Uterus (tissue), 4 donors: Measurements from ENCODE around the gene COL23A1. TPM values are rescaled to one million over a fixed set of nuclear protein-coding genes. Genes with fewer than 3 reads are reported as not detected.
"Not testable (repeated sequence)": the region's sequence is repeated elsewhere in the genome, so short reads cannot be mapped to it uniquely, and the experiment has no call there.

Source experiments
- DNase-seq, 2 donors: peaks; one replicate each; pipeline ENCODE4 v3.0.0-alpha.2; 2019 to 2020
- H3K27ac ChIP-seq, 2 donors: fragments of 200-600 bp; sonication (generic); 1 replicate in 1 of 2; 2 replicates in 1 of 2; pipeline ENCODE4 v1.5.1; 2016 to 2018
- H3K27me3 ChIP-seq, 2 donors: fragments of 200-600 bp; sonication (generic); one replicate each; pipeline ENCODE4 v1.5.1; 2018 to 2019; ENCODE audit warnings: control low read depth in 1 of 2
- H3K36me3 ChIP-seq, 2 donors: fragments of 200-600 bp; sonication (generic); one replicate each; pipeline ENCODE4 v1.5.1; 2019; ENCODE audit warnings: control low read depth in 1 of 2
- H3K4me1 ChIP-seq, 2 donors: fragments of 200-600 bp; sonication (generic); one replicate each; pipeline ENCODE4 v1.5.1; 2018 to 2019; ENCODE audit warnings: control low read depth in 1 of 2
- H3K4me3 ChIP-seq, 2 donors: fragments of 200-600 bp; sonication (generic); 1 replicate in 1 of 2; 2 replicates in 1 of 2; pipeline ENCODE4 v1.5.1; 2018 to 2019; ENCODE audit warnings: mild to moderate bottlenecking in 1 of 2
- H3K9me3 ChIP-seq, 2 donors: fragments of 200-600 bp; sonication (generic); one replicate each; pipeline ENCODE4 v1.5.1; 2019; ENCODE audit warnings: control low read depth in 1 of 2
- CTCF ChIP-seq, 4 experiments: fragments of 200-600 bp in 2 of 4; fragments of 450-650 bp in 2 of 4; sonication (generic) in 2 of 4; IDR thresholded peaks; one replicate each; pipeline ENCODE4 v1.5.1; 2016 to 2019; ENCODE audit warnings: antibody characterized with exemption in 4 of 4, mild to moderate bottlenecking in 2 of 4, moderate library complexity in 1 of 4
- POLR2A ChIP-seq, 2 donors: fragments of 450-650 bp; IDR thresholded peaks; one replicate each; pipeline ENCODE4 v1.6.1; 2016; ENCODE audit warnings: antibody characterized with exemption in 2 of 2, mild to moderate bottlenecking in 1 of 2, moderate library complexity in 1 of 2
- intact Hi-C: fragments of 100-400 bp; cut with DNase I; formaldehyde crosslinking; loops from one replicate; pipeline ENCODE4 v1.15.1; 2023; ENCODE audit warnings: low total_unique reads
- total RNA-seq, 4 donors: library from RNA; depleted of rRNA in 3 of 4; stranded (reverse); fragments of >200 nt in 3 of 4; gene quantifications; one replicate each; pipeline versions ENCODE4 v1.1.0 to v1.2.4, GENCODE V29; 2014 to 2023
- donor health status: DM: yes; HTN: yes; CAD: no.

The COL23A1 gene
- total RNA-seq, 4 donors from 2014 or later: 0.85 to 7.6 (median 2.0) TPM; not detected in 1

- intact Hi-C loops: no loop called here
- no peaks in the 10 kb centered on the region for H3K9me3 ChIP-seq
- H3K27ac ChIP-seq: no peak overlapping the region
- no peaks in the 10 kb centered on the region for H3K4me1 ChIP-seq
- no peaks in the 10 kb centered on the region for H3K36me3 ChIP-seq
- no peak for TF ChIP-seq CTCF (IDR thresholded peaks at IDR 0.05)
- no peak for TF ChIP-seq POLR2A (IDR thresholded peaks at IDR 0.05)
- H3K4me3 ChIP-seq: no peak overlapping the region
- DNase-seq: no peak
- no peaks in the 10 kb centered on the region for H3K27me3 ChIP-seq
These were observed 390.4 kb downstream of the COL23A1 start for GRCh38 chr5:178199581-178200434.

DNA sequence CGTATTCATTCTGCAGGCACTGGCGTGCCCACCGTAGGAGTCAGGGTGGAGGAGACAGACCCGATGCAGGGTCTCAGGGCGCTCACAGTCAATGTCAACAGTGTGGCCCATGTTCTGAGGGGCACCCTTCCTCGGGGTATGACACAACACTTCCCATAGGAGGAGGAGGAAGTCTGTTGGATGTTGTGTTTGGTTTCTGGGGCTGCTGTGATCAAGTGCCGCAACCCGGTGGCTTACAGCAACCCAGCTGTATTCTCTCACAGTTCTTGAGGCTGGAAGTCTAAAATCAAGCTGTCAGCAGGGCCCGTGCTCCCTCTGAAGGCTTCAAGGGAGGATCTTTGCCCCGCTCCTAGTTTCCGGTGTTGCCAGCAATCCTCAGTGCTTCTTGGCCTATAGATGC is 391.5 kb downstream of the COL23A1 start:
- no peaks in the 10 kb centered on the region for H3K27me3 ChIP-seq
- H3K4me1 ChIP-seq: no peaks in the 10 kb centered on the region
- no peak overlapping the region for H3K27ac ChIP-seq
- H3K36me3 ChIP-seq: no peaks in the 10 kb centered on the region
- intact Hi-C loops: no loop called here
- H3K4me3 ChIP-seq: no peak overlapping the region
- no peak for DNase-seq
- H3K9me3 ChIP-seq: no peaks in the 10 kb centered on the region
- TF ChIP-seq CTCF (IDR thresholded peaks at IDR 0.05) (no peak), POLR2A (IDR thresholded peaks at IDR 0.05) (no peak)

DNA sequence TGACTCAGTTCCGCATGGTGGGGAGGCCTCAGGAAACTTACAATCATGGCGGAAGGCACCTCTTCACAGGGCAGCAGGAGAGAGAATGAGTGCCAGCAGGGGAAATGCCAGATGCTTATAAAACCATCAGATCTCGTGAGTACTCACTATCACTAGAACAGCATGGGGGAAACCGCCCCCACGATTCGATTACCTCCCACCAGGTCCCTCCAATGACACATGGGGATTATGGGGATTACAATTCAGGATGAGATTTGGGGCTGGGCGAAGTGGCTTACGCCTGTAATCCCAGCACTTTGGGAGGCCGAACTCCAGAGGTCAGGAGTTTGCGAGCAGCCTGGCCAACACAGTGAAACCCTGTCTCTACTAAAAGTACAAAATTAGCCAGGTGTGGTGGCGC is 392.0 kb downstream of the COL23A1 start:
- H3K36me3 ChIP-seq, H3K27ac ChIP-seq, intact Hi-C loops, H3K4me3 ChIP-seq, DNase-seq, H3K9me3 ChIP-seq, H3K27me3 ChIP-seq, H3K4me1 ChIP-seq: not testable (repeated sequence)

- H3K4me3 ChIP-seq: no peak overlapping the region
- no peaks in the 10 kb centered on the region for H3K4me1 ChIP-seq
- DNase-seq: no peak
- no peaks in the 10 kb centered on the region for H3K36me3 ChIP-seq
- no peak overlapping the region for H3K27ac ChIP-seq
- TF ChIP-seq CTCF (IDR thresholded peaks at IDR 0.05) (no peak), POLR2A (IDR thresholded peaks at IDR 0.05) (no peak)
- no peaks in the 10 kb centered on the region for H3K27me3 ChIP-seq
- intact Hi-C loops: no loop called here
- no peaks in the 10 kb centered on the region for H3K9me3 ChIP-seq
These were observed 393.2 kb downstream of the COL23A1 start for GRCh38 chr5:178196986-178197385.

GRCh38 chr5:178196281-178196812 is 393.8 kb downstream of the COL23A1 start:
- Histone ChIP-seq H3K9me3 (no peaks in the 10 kb centered on the region), H3K36me3 (no peaks in the 10 kb centered on the region), H3K27ac (no peak overlapping the region), H3K27me3 (no peaks in the 10 kb centered on the region), H3K4me3 (no peak overlapping the region), H3K4me1 (no peaks in the 10 kb centered on the region)
- DNase-seq: no peak
- TF ChIP-seq CTCF (IDR thresholded peaks at IDR 0.05): no peak
- no peak for TF ChIP-seq POLR2A (IDR thresholded peaks at IDR 0.05)
- intact Hi-C loops: no loop called here
